MCF 10A (cell line): ENCODE data around the gene LIN37. TPM values are rescaled to one million over a fixed set of nuclear protein-coding genes. Genes with fewer than 3 reads are reported as not detected.

Experiments used
- BruUV-seq: library from RNA; stranded (reverse); fragments of 400-500 nt; replicated peaks from 2 replicates; lab custom pipeline; 2021; lab: Mats Ljungman, UMichigan
- CTCF ChIA-PET: fragments of 300-600 bp; sonication (Branson Sonifier 250); formaldehyde crosslinking; extraction: SDS; loops from one replicate; lab custom pipeline; 2021; ENCODE audit warnings: antibody characterized with exemption, inconsistent platforms; lab: Yijun Ruan, JAX
- POLR2A ChIA-PET: fragments of 300-600, 350-650 bp; sonication (Branson Sonifier 250); formaldehyde crosslinking; extraction: SDS; loops from one replicate; lab custom pipeline; 2020; ENCODE audit warnings: antibody characterized with exemption, inconsistent platforms; lab: Yijun Ruan, JAX
- DNase-seq: peaks from one replicate; pipeline ENCODE4 v3.0.0-alpha.2; 2018; ENCODE audit not compliant: unreplicated experiment
- H3K27ac Mint-ChIP-seq: one replicate; pipeline ENCODE4 v1.8.0; 2022; ENCODE audit warnings: mild to moderate bottlenecking, low read depth, mixed read lengths; ENCODE audit not compliant: unreplicated experiment
- H3K27me3 Mint-ChIP-seq: one replicate; pipeline ENCODE4 v1.8.0; 2022; ENCODE audit warnings: mixed read lengths; ENCODE audit not compliant: insufficient read depth, unreplicated experiment
- H3K36me3 Mint-ChIP-seq: one replicate; pipeline ENCODE4 v1.8.0; 2022; ENCODE audit warnings: mild to moderate bottlenecking, moderate library complexity, mixed read lengths; ENCODE audit not compliant: insufficient read depth, unreplicated experiment
- H3K4me1 Mint-ChIP-seq: one replicate; pipeline ENCODE4 v1.8.0; 2022; ENCODE audit warnings: mixed read lengths; ENCODE audit not compliant: insufficient read depth, unreplicated experiment
- H3K4me3 Mint-ChIP-seq: one replicate; pipeline ENCODE4 v1.8.0; 2022; ENCODE audit warnings: mild to moderate bottlenecking, moderate library complexity, mixed read lengths; ENCODE audit not compliant: unreplicated experiment
- H3K9me3 Mint-ChIP-seq: one replicate; pipeline ENCODE4 v1.8.0; 2022; ENCODE audit warnings: mixed read lengths; ENCODE audit not compliant: unreplicated experiment
- intact Hi-C: fragments of 100-400 bp; cut with micrococcal nuclease; formaldehyde crosslinking; loops from 2 replicates; pipeline ENCODE4 v1.14.1; 2022
- total RNA-seq: library from RNA; stranded (reverse); gene quantifications from 2 replicates; pipeline ENCODE4 v1.2.3, GENCODE V29; 2022
- TF ChIP-seq, protein P1 (sequence below): fragments of 200-600 bp; IDR thresholded peaks from one replicate; pipeline ENCODE4 v1.8.0; 2022; ENCODE audit warnings: antibody characterized with exemption, mild to moderate bottlenecking; ENCODE audit not compliant: unreplicated experiment

LIN37 gene
- total RNA-seq, 1 experiment from 2014 or later = 19.6 TPM

DNA sequence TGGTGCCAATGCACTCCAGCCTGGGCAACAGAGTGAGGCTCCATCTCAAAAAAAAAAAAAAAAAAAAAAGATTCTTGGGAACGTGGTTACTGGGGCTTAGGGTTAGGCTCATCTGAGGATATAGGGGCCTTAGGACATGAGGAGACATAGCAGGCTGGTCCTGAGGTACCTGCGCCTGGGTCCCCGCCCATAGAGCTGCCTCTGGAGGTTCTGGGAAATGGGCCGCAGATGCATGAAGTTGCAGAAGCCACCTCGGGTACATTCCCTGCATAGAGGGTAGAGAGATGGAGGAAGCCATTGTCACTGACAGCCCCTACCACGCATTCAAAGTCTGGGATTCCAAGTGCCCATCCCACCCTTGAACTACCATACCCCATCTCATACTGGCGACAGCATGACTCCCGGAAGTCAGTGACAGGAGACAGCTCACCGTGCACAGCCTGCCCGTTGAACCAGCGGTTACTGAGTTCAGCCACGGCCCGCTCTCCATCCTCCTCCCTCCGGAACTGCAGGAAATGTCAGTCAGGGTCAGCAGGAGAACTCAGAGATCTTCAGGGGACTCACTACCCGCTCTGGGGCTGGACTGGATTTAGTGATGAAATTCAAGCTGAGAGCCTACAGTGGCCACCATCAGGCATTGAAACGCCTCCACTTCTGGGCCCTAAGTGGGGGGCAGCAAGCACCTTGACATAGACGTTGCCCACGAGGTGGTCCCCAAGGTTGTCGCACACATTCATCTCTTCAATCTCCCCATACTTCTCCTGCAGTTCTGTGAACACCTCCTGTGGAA is 4.5 kb upstream of the LIN37 start:
- intact Hi-C loops = no loop called here
- CTCF ChIA-PET = interaction anchor here (0.7 to 0.9 kb wide), 3 partner anchors 188 to 196 kb away, joined by 3 read pairs; no protein-coding TSS in a partner anchor
- Mint-ChIP-seq H3K4me3 (peak overlapping the region; percentile 99), H3K9me3 (no peaks in the 10 kb centered on the region), H3K27me3 (no peaks in the 10 kb centered on the region), H3K36me3 (peaks cover 31% of the 10 kb centered on the region), H3K27ac (no peak overlapping the region), H3K4me1 (peaks cover 20% of the 10 kb centered on the region)
- TF ChIP-seq, protein P1, sequence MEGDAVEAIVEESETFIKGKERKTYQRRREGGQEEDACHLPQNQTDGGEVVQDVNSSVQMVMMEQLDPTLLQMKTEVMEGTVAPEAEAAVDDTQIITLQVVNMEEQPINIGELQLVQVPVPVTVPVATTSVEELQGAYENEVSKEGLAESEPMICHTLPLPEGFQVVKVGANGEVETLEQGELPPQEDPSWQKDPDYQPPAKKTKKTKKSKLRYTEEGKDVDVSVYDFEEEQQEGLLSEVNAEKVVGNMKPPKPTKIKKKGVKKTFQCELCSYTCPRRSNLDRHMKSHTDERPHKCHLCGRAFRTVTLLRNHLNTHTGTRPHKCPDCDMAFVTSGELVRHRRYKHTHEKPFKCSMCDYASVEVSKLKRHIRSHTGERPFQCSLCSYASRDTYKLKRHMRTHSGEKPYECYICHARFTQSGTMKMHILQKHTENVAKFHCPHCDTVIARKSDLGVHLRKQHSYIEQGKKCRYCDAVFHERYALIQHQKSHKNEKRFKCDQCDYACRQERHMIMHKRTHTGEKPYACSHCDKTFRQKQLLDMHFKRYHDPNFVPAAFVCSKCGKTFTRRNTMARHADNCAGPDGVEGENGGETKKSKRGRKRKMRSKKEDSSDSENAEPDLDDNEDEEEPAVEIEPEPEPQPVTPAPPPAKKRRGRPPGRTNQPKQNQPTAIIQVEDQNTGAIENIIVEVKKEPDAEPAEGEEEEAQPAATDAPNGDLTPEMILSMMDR = no peak
- POLR2A ChIA-PET = interaction anchor here (0.7 to 3.1 kb wide), 3 partner anchors 12 to 100 kb away, joined by 3 to 12 read pairs (median 5); no protein-coding TSS in a partner anchor
- no TSS peak for BruUV-seq
- no peak for DNase-seq

DNA sequence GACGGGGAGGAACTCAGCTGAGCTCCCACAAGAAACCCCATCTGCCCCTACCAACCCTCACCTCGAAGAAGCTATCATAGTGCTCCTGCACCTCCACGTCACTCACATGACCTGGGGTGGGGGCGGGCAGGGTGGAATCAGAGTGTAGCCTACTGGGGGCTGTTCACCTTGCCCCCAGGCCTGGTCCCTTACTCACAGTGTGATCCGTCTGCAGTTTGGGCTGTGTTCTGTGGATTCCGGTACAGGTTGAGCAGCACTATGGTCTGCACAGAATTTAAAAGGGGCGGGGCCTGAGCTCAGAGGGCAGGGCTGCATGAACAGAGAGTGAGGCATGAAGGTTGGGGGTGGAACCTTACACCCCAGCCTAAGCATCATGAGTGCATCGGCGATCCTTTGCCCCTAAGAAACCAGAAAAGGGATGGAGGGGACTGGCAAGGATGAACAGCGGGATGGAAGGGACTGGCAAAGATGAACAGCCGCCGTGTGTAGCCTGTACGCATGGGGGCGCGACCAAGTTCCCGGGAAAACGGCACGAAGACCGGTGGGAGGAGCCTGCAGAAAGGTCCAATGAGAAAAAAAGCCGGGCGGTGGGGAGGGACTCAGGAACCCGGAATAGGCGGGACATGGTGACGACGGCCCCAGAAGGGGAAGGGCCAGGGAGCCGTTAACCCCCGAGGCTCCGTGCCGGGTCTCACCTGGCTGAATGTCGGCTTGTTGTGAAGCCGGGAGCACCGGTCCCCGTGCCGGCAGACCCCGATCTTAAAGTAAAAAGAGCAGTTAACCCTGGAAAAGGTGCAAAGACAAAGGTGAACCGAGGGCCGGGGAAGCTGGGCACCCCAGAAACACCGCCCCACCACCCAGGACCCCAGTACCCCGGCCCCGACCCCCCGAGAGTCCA is 3.7 kb upstream of the LIN37 start:
- peak overlapping the region; percentile 100 for H3K27ac Mint-ChIP-seq
- TF ChIP-seq, protein P1 = no peak
- TSS peak; percentile 71 for BruUV-seq
- peak overlapping the region; percentile 99 for H3K4me3 Mint-ChIP-seq
- peaks cover 31% of the 10 kb centered on the region for H3K36me3 Mint-ChIP-seq
- CTCF ChIA-PET = interaction anchor here (0.7 to 1.1 kb wide), 4 partner anchors 26 to 197 kb away, joined by 3 to 7 read pairs (median 3); no protein-coding TSS in a partner anchor
- peaks cover 28% of the 10 kb centered on the region for H3K4me1 Mint-ChIP-seq
- POLR2A ChIA-PET = interaction anchor here (0.6 to 3.1 kb wide), 14 partner anchors 8 to 470 kb away, joined by 3 to 12 read pairs (median 3); partner anchors contain the start of genes ALKBH6, COX6B1, NFKBID and POLR2I
- intact Hi-C loops = loop anchor here (1.0 kb wide), 1 partner anchor 27 kb away; no protein-coding TSS in a partner anchor
- H3K27me3 Mint-ChIP-seq = no peaks in the 10 kb centered on the region
- peak; percentile 97 for DNase-seq
- no peaks in the 10 kb centered on the region for H3K9me3 Mint-ChIP-seq

DNA sequence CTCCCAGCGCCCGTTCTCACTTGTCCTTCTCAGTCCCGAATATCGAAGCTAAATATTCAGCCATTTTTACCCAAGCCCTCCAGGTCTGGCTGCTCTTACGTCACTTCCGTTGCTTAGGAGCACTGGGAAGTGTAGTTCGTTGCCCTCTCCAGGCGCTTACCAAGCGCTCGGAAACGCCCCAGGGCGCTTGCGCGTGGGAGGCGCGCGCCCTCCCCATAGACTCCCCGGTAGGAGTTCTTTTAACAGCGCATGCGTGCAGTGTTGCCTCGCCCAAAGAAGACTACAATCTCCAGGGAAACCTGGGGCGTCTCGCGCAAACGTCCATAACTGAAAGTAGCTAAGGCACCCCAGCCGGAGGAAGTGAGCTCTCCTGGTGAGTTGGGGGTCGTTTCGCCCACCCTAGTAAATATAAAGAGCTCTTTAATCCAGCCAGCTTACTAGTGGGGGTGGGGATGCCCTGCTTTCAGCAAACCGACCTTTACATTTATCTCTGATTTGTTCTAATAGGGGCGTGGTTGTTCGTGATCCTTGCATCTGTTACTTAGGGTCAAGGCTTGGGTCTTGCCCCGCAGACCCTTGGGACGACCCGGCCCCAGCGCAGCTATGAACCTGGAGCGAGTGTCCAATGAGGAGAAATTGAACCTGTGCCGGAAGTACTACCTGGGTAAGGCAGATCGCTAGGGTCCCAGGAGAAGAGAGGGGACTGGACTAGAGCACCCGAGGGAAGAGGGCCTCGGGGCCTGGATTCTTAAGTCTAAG is 2.9 kb upstream of the LIN37 start, which contains the start of the genes PSENEN and U2AF1L4:
PSENEN (plus strand) TSS at position 324 of the 759 bp plus-strand sequence; CDS start at position 604, 280 bp downstream.
U2AF1L4 (minus strand) TSS at position 91 of the 759 bp plus-strand sequence; CDS start at position 64, 27 bp downstream.
- ChIA-PET CTCF (interaction anchor here (1.1 kb wide), 1 partner anchor 27 kb away, joined by 7 read pairs; no protein-coding TSS in a partner anchor), POLR2A (interaction anchor here (0.6 to 3.1 kb wide), 15 partner anchors 8 to 469 kb away, joined by 3 to 12 read pairs (median 3); partner anchors contain the start of genes ALKBH6, COX6B1, NFKBID and POLR2I)
- Mint-ChIP-seq H3K4me3 (peak within 1 kb of the TSS; percentile 99), H3K27me3 (no peaks in the 10 kb centered on the region), H3K4me1 (peaks cover 32% of the 10 kb centered on the region), H3K27ac (peak within 1 kb of the TSS; percentile 100), H3K9me3 (no peaks in the 10 kb centered on the region), H3K36me3 (peaks cover 31% of the 10 kb centered on the region)
- TSS peak; percentile 61 for BruUV-seq
- intact Hi-C loops = loop anchor here (1.0 kb wide), 1 partner anchor 28 kb away; no protein-coding TSS in a partner anchor
- TF ChIP-seq, protein P1 = no peak
- peak; percentile 100 for DNase-seq
